GM18907 (cell line): ENCODE results near the gene RGMB.
"Not testable (repeated sequence)": the region's sequence is repeated elsewhere in the genome, so short reads cannot be mapped to it uniquely, and the experiment has no call there.

Experiments
- ATAC-seq: cut with Tn5 transposase; IDR thresholded peaks from one replicate; pipeline ENCODE4 v1.9.1; 2021; ENCODE audit warnings: mild to moderate bottlenecking, moderate library complexity; ENCODE audit not compliant: unreplicated experiment

The RGMB gene, protein sequence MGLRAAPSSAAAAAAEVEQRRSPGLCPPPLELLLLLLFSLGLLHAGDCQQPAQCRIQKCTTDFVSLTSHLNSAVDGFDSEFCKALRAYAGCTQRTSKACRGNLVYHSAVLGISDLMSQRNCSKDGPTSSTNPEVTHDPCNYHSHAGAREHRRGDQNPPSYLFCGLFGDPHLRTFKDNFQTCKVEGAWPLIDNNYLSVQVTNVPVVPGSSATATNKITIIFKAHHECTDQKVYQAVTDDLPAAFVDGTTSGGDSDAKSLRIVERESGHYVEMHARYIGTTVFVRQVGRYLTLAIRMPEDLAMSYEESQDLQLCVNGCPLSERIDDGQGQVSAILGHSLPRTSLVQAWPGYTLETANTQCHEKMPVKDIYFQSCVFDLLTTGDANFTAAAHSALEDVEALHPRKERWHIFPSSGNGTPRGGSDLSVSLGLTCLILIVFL

DNA sequence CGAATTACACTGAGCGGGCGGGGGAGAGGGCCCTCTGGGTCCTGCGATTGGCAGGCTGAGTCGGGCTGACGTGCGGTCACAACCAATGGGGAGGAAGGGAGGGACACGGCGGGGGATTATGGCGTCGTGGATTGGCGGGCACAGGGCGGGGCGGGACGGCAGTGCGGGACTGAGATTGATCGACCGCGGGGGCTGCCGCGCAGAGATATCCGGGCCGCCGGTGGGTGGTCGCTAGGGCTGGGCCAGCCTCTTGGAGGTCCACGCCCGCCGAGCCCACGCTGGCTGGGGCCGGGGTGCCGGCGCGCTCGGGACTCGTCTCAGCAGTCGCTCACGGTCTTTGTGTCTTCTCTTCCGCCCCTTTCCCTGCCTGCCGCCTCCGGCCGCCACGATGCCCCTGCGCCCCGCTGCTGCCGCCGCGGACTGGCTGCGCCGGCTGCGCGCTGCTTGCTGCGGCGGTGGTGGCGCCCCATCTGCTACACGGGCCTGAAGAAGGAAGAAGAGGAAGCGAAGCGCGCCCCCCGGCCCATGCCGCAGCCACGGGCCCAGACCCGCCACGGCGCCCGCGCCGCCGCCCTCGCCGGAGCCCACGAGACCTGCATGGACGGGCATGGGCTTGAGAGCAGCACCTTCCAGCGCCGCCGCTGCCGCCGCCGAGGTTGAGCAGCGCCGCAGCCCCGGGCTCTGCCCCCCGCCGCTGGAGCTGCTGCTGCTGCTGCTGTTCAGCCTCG, at the start of gene RGMB:
Gene RGMB, plus strand, starts transcription at position 200 of the 728 bp plus-strand sequence. Its CDS starts 408 bp downstream, at position 608.
- peak; percentile 91 for ATAC-seq

DNA sequence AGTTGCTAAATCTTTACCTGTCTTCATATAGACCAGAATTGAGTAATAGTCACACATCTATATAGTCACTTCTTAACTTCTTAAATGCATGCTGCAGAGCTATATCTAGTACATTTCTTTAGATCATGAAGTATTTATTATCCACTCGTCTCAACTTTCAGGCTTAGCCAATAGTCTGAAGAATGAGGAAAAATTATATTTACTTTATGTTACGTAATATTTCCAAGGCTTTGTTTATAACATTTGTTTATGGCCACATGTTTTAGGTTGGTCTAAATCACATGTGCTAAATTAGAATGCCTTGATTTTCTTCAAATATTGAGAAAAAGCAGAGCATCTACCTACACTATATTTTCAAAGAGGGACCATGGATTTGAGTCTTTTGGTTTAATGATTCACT, 47.2 kb upstream of the RGMB start:
- ATAC-seq = no peak

DNA sequence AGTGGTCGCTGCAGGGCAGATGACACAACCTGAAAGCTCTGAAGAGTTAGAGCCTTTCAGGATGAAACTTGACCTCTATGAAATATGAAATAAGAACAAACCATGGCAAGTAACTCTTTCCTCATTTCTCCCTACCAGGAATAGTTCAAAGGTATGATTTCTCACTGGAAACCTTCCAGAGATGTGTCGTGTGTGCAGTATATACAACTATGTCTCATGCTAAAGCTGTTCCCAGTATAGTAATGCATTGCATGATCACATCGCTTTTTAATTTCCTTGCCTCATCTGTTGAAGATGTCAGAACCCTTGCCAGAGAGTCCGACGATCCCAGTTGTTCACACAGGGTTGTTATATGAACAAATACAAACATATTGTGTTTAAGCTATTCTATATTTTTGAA, 45.8 kb upstream of the RGMB start:
- no peak for ATAC-seq

DNA sequence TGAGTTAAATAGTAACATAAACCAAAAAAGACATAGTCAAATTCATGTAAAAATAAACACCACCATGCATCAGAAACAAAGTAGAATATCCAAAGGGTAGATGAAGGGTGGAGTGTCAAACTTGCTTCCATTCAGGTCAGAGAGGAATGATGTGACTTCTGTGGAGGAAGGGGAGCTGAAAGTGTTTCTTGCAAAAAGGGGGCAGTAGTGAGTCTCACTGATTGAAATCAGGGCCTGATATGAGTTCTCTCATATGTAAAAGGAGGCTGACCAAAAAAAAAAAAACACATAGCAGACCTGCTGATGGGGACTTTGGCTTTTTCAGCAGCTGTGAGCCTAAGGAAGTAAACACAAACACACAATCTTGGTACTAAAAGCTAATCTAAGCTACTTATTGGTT, 38.8 kb upstream of the RGMB start:
- ATAC-seq = no peak

DNA sequence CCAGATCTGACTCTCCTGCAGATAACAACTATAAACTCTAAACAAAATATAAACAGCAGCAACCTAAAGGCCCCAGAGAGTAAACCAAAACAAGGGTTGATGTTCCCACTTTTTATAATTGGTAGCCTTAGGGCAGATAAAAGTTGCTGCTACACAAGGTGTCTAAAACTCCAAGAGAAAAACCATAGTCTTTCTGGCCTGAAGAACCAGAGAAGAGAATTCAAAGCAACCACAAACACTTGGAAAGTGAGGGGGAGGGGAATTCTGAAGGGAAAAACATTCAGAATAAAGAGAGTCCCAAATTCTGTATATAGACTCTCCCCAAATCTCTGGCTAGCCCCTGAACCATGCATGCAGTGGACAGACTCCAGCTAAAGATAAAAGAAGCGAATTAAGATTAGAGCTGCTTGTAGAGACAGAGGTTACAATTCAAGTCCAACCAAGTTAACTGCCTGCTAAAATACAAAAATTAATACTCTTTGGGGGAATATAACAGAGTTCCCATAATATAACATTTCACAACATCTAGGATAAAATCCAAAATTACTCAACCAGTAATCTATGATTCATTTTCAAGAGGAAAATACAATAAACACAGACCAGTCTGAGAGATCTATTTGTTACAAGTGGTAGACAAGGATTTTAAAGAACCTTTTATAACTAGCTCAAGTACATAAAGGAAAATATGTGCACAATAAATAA, 37.5 kb upstream of the RGMB start:
- no peak for ATAC-seq

DNA sequence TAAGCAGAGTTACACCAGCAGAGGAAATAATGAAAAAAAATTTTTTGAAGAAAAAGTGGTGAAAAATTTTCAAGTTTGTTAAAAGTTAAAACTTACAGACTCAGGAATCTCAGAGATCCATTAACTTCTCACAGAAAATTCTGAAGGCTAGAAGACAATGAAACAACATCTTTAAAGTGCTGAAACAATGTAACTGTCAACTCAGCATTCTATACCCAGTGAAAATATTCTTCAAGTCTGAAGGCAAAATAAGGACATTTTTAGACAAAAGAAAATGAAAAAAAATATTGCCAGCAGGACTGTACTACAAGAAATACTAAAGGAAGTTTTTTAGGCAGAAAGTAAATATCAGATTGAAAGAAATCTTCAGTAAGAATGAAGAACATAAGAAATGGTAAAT, 36.7 kb upstream of the RGMB start:
- ATAC-seq = no peak

DNA sequence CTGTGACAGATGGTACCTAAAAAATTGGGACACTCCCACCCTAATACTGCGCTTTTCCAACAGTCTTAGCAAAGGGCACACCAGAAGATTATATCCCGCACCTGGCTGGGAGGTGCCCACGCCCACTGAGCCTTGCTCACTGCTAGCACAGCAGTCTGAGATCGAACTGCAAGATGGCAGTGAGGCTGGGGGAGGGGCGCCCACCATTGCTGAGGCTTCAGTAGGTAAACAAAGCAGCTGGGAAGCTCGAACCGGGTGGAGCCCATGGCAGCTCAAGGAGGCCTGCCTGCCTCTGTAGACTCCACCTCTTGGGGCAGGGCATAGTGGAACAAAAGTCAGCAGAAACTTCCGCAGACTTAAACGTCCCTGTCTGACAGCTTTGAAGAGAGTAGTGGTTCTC, 36.0 kb upstream of the RGMB start:
- not testable (repeated sequence) for ATAC-seq

DNA sequence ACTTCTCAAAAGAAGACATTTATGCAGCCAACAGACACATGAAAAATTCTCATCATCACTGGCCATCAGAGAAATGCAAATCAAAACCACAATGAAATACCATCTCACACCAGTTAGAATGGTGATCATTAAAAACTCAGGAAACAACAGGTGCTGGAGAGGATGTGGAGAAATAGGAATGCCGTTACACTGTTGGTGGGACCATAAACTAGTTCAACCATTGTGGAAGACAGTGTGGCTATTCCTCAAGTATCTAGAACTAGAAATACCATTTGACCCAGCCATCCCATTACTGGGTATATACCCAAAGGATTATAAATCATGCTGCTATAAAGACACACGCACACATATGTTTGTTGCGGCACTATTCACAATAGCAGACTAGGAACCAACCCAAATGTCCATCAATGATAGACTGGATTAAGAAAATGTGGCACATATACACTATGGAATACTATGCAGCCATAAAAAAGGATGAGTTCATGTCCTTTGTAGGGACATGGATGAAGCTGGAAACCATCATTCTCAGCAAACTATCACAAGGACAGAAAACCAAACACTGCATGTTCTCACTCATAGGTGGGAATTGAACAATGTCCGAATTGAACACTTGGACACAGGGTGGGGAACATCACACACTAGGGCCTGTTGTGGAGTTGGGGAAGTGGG, 34.8 kb upstream of the RGMB start:
- not testable (repeated sequence) for ATAC-seq

DNA sequence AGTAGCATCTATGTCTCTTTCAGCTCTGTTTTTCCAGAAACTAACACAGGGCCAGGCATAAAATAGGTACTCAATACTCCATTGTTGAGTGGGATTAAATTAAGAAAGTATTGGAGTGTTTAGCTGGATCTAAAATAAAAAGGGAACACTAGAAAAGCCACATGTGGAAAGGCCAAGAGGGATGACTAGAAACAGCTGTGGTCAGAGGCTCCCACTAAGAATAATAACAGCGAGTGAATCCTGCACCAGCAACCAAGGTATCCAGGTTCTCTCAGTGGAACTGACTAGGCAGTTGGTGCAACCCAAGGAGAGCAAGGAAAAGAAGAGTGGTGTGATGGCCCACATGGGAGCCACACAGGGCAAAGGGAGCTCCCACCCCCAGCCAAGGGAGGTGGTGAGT, 31.5 kb upstream of the RGMB start:
- ATAC-seq = no peak

DNA sequence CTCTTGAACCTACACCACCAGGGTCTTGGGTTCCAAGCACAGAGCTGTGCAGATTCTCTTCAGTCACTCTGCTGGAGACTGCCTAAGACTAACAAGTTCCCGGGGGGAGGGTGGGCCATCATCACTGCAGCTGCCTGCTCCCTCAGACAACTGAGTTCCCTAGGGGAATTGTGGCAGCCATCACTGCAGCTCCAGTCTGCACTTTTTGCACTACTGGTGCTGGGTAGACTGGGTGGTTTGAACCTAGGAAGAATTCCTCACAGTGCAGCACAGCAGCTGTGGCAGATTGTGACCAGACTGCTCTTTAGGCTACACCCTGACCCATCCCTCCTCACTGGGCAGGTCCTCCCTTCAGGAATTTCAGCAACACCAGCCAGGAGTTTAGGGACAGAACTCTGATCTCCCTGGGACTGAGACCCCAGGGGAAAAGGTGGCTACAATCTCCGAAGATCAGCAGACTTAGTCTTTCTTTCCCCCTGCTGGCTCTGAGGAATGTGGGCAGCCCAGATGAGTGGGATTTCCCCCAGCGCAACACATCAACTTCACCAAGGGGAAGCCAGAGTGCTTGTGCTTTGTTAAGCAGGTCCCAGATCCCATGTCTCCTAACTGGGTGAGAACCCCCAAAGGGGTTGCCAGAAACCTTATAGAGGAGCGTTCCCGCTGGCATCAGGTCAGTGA, 30.9 kb upstream of the RGMB start:
- ATAC-seq = no peak

DNA sequence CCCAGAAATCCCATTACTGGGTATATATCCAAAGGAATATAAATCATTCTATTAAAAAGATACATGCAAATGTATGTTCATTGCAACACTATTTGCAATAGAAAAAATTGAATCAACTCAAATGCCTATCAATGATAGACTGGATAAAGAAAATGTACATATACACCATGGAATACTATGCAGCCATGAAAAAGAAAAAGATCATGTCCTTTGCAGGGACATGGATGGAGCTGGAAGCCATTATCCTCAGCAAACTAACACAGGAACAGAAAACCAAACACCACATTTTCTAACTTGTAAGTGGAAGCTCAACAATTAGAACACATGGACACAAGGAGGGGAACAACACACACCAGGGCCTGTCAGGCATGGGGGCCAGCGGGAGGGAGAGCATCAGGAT, 25.2 kb upstream of the RGMB start:
- ATAC-seq = not testable (repeated sequence)

DNA sequence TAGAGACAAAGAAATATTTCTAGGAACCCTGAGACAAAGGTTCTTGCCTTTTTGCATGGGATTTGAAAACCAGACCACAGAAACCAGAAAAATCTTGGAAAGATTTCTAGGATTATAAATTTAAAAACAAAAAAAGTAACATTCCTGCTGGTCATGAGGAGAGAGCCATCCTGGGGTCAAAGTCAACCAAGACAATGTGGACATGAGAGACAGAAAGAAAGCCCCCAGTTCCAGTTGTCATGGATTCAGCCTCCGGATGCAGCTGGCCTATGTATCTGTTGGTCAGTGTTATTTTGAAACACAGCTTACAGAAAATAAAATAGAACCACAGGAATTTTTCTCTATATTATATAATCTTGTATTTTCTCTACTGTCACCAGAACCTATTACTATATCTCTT, 24.4 kb upstream of the RGMB start:
- ATAC-seq = no peak

DNA sequence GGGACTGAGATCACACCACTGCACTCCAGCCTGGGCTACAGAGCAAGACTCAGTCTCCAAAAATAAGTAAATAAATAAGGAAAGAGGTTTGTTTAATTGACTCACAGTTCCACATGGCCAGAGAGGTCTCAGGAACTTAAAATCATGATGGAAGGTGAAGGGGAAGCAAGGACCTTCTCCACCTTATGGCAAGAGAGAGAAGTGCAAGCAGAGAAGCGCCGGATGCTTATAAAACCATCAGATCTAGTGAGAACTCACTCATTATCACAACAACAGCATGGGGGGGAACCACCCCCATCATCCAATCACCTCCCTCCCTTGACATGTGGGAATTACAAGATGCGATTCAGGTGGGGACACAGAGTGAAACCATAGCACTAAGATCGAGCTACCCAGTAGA, 22.8 kb upstream of the RGMB start:
- peak; percentile 81 for ATAC-seq

DNA sequence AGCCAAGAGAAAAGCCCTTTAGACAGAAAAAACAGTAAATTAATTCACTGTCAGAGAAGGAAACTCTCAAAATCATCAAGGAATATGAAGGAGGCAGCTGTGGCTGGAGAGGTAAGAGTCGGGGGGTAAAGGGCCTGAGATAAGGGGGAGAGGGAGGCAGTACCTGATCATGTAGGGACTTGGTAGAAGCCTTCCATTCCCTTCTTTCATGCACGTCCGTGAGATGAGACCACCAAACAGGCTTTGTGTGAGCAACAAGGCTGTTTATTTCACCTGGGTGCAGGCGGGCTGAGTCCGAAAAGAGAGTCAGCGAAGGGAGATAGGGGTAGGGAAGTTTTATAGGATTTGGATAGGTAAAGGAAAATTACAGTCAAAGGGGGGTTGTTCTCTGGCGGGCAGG, 21.1 kb upstream of the RGMB start:
- not testable (repeated sequence) for ATAC-seq

DNA sequence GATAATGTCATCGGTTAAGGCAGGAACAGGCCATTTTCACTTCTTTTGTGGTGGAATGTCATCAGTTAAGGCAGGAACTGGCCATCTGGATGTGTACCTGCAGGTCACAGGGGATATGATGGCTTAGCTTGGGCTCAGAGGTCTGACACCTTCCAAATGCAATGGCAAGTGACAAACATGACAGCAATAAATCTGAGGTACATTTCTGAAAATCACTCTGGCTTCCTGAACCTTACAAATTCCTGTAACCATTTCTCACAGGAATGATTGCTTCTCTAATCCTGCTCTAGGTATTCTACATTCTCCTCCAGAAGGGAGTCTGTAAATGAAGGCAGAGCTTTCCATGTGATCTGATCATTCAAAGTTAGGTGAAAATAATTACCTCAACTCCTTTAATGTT, 20.7 kb upstream of the RGMB start:
- ATAC-seq = not testable (repeated sequence)

DNA sequence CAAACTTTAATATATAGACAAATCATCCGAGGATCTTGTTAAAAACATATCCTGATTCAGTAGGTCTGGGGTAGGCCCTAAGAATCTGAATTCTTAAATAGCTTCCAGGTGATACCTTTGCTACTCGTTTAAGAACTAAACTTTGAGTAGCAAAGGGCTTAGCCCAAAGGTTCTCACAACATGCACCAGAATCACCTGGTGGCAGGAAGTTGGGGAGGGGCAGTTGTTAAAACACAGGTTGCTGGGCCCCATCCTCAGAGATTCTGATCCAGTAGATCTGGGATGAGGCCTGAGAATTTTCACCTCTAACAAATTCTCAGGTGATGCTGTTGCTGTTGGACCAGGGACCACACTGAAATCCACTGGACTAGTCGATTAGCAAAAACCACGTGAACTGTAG, 20.0 kb upstream of the RGMB start:
- no peak for ATAC-seq

DNA sequence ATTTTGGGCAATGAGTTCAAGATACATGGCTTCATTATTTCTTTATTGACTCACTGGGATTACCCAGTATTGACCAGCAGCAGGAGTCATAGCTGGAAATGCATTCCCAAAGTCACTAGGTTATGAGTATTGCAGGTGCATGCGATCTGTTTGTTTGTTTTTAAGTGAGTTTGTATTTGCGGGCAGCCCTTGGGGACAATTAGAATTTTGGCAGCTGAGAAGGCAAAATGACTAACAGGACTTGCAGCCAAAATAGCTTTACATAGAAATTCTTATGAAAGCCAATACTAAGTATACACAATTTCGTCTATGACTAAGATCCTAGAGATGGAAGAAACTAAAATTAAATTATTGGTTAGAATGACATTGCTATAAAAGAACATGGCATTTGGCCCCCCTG, 18.1 kb upstream of the RGMB start:
- ATAC-seq = no peak

DNA sequence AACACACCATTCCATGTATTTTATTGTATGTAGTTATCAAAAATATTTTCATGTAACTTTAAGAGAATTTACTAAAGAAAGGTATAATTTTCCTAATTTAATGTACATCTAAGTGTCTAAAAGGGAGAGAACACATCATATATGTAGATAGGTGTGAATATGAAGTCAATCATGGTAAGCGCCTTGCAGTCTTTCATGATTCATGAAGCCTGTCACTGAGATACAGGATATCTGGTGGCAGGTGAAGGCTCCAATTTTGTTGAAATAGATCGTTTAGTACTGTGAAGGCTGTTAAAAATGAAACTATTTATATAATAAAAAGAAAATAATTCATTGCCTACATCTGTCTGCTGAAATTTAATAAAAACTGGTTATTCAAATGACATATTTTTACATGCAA, 15.5 kb upstream of the RGMB start:
- ATAC-seq = no peak

DNA sequence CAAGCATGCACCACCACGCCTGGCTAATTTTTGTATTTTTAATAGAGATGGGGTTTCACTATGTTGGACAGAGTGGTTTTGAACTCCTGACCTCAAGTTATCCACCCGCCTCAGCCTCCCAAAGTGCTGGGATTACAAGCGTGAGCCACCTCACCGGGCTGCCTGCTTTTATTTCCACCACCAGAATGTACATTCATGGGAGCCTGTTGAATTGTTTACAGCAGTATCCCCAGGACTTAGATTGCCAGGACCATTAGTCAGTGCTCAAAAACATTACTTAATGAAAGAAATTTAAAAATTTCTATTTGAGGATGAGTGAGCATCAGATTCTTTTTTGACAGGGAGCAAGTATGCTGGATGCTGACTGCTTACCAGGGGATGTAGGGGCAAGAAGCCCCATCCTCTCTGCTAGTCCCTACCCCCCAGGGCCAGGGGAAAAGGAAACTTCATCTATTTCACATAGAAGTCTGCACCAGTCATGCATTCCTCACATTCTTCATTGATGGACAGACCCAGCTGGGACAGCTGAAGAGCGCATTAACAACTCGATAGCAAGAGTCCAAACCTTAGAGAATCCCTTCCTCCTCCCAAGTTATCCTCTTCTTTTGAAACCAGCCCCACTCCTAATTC, 10.3 kb upstream of the RGMB start:
- ATAC-seq = no peak

DNA sequence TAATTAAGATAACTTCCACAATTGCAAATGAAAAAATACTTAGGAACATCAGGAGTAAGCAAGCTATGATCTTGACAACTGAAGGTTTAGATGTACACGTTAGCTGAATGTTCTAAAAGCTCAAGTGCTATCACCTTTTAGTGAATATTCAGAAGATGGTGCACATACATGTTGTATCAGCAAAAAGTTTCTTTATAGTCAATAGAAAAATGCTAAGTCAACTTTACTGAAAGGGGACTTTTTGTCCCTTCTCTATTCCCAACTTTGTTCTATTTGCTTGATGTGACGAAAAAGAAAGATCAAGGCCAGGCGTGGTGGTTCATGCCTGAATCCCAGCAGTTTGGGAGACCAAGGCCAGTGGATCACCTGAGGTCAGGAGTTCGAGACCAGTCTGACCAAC, 7.6 kb upstream of the RGMB start:
- no peak for ATAC-seq
